K562 (cell line): ENCODE measurements around the gene COL6A1. TPM values are rescaled to one million over a fixed set of nuclear protein-coding genes. Genes with fewer than 3 reads are reported as not detected.

Source experiments
- ATAC-seq: fragments of 200-7000 bp; cut with Tn5 transposase; 3 replicates; pipeline ENCODE4 v1.9.1; 2020; ENCODE audit warnings: moderate library complexity
- BruUV-seq: library from RNA; stranded (reverse); fragments of 400-500 nt; replicated peaks from 2 replicates; lab custom pipeline; 2021; lab: Mats Ljungman, UMichigan
- CTCF ChIA-PET: fragments of 300-600 bp; formaldehyde crosslinking; extraction: SDS; loops from one replicate; lab custom pipeline; 2021; ENCODE audit warnings: low intra/inter-chr PET ratio; lab: Yijun Ruan, JAX
- POLR2A ChIA-PET: fragments of 300-600, 350-650 bp; sonication (Branson Sonifier 250); formaldehyde crosslinking; extraction: SDS; loops from one replicate; lab custom pipeline; 2021; ENCODE audit warnings: antibody characterized with exemption, inconsistent platforms; lab: Yijun Ruan, JAX
- DNase-seq, 4 experiments: peaks; one replicate each; pipeline versions ENCODE4 v3.0.0 to v3.0.0-alpha.2; 2011 to 2018; ENCODE audit warnings: low spot score in 3 of 4, mixed read lengths in 3 of 4; ENCODE audit errors: extremely low read depth in 1 of 4
- FAIRE-seq: peaks from 2 replicates; lab custom pipeline; 2011; peaks lifted over from hg19 to GRCh38; lab: Jason Lieb, UNC
- H2AFZ ChIP-seq: 2 replicates; pipeline ENCODE4 v1.6.0; 2011; ENCODE audit warnings: low read depth, low read length, control low read depth, inconsistent platforms
- H3K27ac ChIP-seq: fragments of 200-600 bp; 3 replicates; pipeline ENCODE4 v1.8.0; 2011; ENCODE audit warnings: low read depth, mild to moderate bottlenecking, control low read depth, inconsistent platforms, low read length, moderate library complexity, mixed read lengths; ENCODE audit errors: extremely low read depth
- H3K27me3 ChIP-seq, 2 experiments: fragments of 300-600 bp in 1 of 2; 2 replicates in 1 of 2; 3 replicates in 1 of 2; pipeline versions ENCODE4 v1.6.0 to v1.8.0; 2011; ENCODE audit warnings: inconsistent platforms in 2 of 2, low read length in 2 of 2, mild to moderate bottlenecking in 1 of 2, mixed read lengths in 1 of 2, moderate library complexity in 1 of 2; ENCODE audit not compliant: control insufficient read depth in 2 of 2, insufficient read depth in 2 of 2
- H3K36me3 ChIP-seq: fragments of 300-600 bp; 3 replicates; pipeline ENCODE4 v1.8.0; 2011; ENCODE audit warnings: mild to moderate bottlenecking, low read length, inconsistent platforms; ENCODE audit not compliant: control insufficient read depth, insufficient read depth
- H3K4me1 ChIP-seq, 2 experiments: fragments of 200-600 bp in 1 of 2; replicated peaks in 1 of 2; 2 replicates in 1 of 2; 3 replicates in 1 of 2; pipeline versions ENCODE4 v1.5.1 to v1.8.0; 2011; ENCODE audit warnings: inconsistent platforms in 2 of 2, low read length in 2 of 2, mild to moderate bottlenecking in 1 of 2, mixed read lengths in 1 of 2, moderate library complexity in 1 of 2; ENCODE audit not compliant: control insufficient read depth in 2 of 2, insufficient read depth in 2 of 2
- H3K4me2 ChIP-seq: 2 replicates; pipeline ENCODE4 v1.6.1; 2011; ENCODE audit warnings: low read length, control low read depth, inconsistent platforms, mixed read lengths; ENCODE audit not compliant: insufficient read depth
- H3K4me3 ChIP-seq: fragments of 200-600 bp; sonication (generic), shearing (Covaris generic); 2 replicates; pipeline ENCODE4 v1.5.1; 2016; ENCODE audit warnings: control low read depth, inconsistent platforms
- H3K79me2 ChIP-seq: fragments of 200-600 bp; 3 replicates; pipeline ENCODE4 v1.8.0; 2011; ENCODE audit warnings: low read length, inconsistent platforms; ENCODE audit not compliant: control insufficient read depth, insufficient read depth
- H3K9ac ChIP-seq, 2 experiments: 2 replicates each; pipeline versions ENCODE4 v1.6.0 to v1.6.1; 2011; ENCODE audit warnings: low read depth in 2 of 2, low read length in 2 of 2, control low read depth in 1 of 2, inconsistent platforms in 1 of 2, mild to moderate bottlenecking in 1 of 2, mixed read lengths in 1 of 2; ENCODE audit not compliant: insufficient read depth in 1 of 2
- H3K9me1 ChIP-seq: one replicate; pipeline ENCODE4 v1.6.0; 2011; ENCODE audit warnings: inconsistent platforms, mild to moderate bottlenecking, low read length, moderate library complexity; ENCODE audit not compliant: control insufficient read depth, insufficient read depth
- H3K9me3 ChIP-seq: replicated peaks from 2 replicates; pipeline ENCODE4 v1.5.1; 2011; ENCODE audit warnings: low read depth, low read length, inconsistent platforms; ENCODE audit not compliant: control insufficient read depth, insufficient read depth
- H4K20me1 ChIP-seq: replicated peaks from 2 replicates; pipeline ENCODE4 v1.6.1; 2011; ENCODE audit warnings: low read length, inconsistent platforms, mixed read lengths; ENCODE audit not compliant: control insufficient read depth, insufficient read depth
- ATF4 ChIP-seq: fragments of 450-650 bp; formaldehyde crosslinking; IDR thresholded peaks from 2 replicates; pipeline ENCODE4 v1.4.0; 2022; ENCODE audit warnings: mild to moderate bottlenecking, moderate library complexity
- DEAF1 ChIP-seq: fragments of 450-650 bp; formaldehyde crosslinking; IDR thresholded peaks from 2 replicates; pipeline ENCODE4 v1.4.0; 2020; ENCODE audit warnings: mild to moderate bottlenecking, moderate library complexity
- DMBX1 ChIP-seq: fragments of 250-450 bp; sonication (Bioruptor Pico); IDR thresholded peaks from 2 replicates; pipeline ENCODE4 v1.8.0; 2022; ENCODE audit warnings: inconsistent platforms, mild to moderate bottlenecking, moderate library complexity, borderline replicate concordance
- TOE1 ChIP-seq, 2 experiments: fragments of 450-650 bp in 1 of 2; sonication (generic) in 1 of 2; formaldehyde crosslinking in 1 of 2; IDR thresholded peaks; 2 replicates each; pipeline versions ENCODE4 v1.7.1 to v1.8.0; 2016 to 2022; ENCODE audit warnings: borderline replicate concordance in 2 of 2, mild to moderate bottlenecking in 2 of 2, antibody characterized with exemption in 1 of 2, inconsistent platforms in 1 of 2, low read depth in 1 of 2, missing genetic modification reagents in 1 of 2, moderate library complexity in 1 of 2
- ZBTB33 ChIP-seq: sonication (generic); formaldehyde crosslinking; IDR thresholded peaks from 2 replicates; pipeline ENCODE4 v1.8.1; 2023; ENCODE audit warnings: mild to moderate bottlenecking, missing genetic modification reagents
- WGBS: fragments of 100-300 bp; shearing (Covaris generic); methylation state at CpG from one replicate; pipeline ENCODE4 v1.1.6; 2016; ENCODE audit warnings: low coverage, mixed read lengths; ENCODE audit not compliant: insufficient coverage; ENCODE audit errors: missing lambda C conversion rate; 5-methylcytosine and 5-hydroxymethylcytosine counted together
- in situ Hi-C: fragments of 300-500 bp; cut with MboI; formaldehyde crosslinking; loops from 4 replicates; pipeline ENCODE4 v1.15.0; 2018; ENCODE audit warnings: inconsistent platforms, mixed read lengths
- intact Hi-C: fragments of 100-400 bp; cut with micrococcal nuclease; formaldehyde crosslinking; loops from 2 replicates; pipeline ENCODE4 v1.14.2; 2022
- polyA plus RNA-seq, 8 experiments: library from polyadenylated mRNA; depleted of rRNA in 4 of 8; stranded (reverse) in 5 of 8; unstranded in 3 of 8; fragments of >200 nt; fragmentation: Nextera tagmentation in 2 of 8; fragmentation: Illumina TruSeq in 1 of 8; extraction: Ambion mirVana in 2 of 8; extraction: Trizol in 1 of 8; gene quantifications; 2 replicates each; pipeline versions ENCODE4 v1.2.1 to v1.2.3, GENCODE V29; 2011 to 2014; ENCODE audit warnings: inconsistent platforms in 1 of 8, missing spikeins in 1 of 8
- total RNA-seq, 7 experiments: library from RNA; depleted of rRNA in 6 of 7; stranded (reverse); fragments of >200 nt in 6 of 7; fragmentation: Illumina TruSeq in 2 of 7; extraction: Trizol in 2 of 7; gene quantifications; 2 replicates each; pipeline versions ENCODE4 v1.2.1 to v1.2.3, GENCODE V29; 2011 to 2021; ENCODE audit warnings: low replicate concordance in 1 of 7
- TF ChIP-seq, protein P1 (sequence below): fragments of 450-650 bp; conservative IDR thresholded peaks from 2 replicates; pipeline ENCODE4 v1.6.1; 2016; ENCODE audit warnings: missing genetic modification characterization, low read depth, mild to moderate bottlenecking, control low read depth, missing compliant biosample characterization

COL6A1 gene
- total and polyA plus RNA-seq, 9 of the 15 experiments (the other 6 are each of a cell fraction or from before 2014, with no cell fraction given): 0.07 to 1.3 (median 0.14) TPM; not detected in 3

DNA sequence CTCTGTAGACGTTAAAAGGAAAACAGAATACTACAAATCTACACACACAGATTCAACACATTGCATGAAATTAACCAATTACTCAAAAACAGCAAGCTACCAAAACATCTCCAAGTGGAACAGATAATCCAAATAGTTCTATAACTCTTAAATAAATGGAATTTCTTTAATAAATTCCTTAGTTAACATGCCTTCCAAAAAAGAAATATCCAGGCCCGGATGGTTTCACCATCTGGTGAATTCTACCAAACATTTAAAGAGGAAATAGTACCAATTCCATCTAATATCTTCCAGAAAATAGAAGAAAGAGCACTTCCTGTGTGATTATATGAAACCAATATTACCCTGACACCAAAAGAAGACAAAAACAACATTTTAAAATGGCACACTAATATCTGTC lies 63.6 kb downstream of the COL6A1 start:
- Histone ChIP-seq H3K36me3 (no peaks in the 10 kb centered on the region), H3K9me3 (no peaks in the 10 kb centered on the region), H3K27ac (no peak overlapping the region), H3K9me1 (no peaks in the 10 kb centered on the region), H3K4me2 (no peak overlapping the region), H3K4me1 (peaks cover 0 to 13% of the 10 kb centered on the region in 2 experiments; a peak in 2 of 5 replicates), H3K9ac (no peak overlapping the region), H4K20me1 (no peaks in the 10 kb centered on the region), H3K79me2 (no peaks in the 10 kb centered on the region), H2AFZ (no peak overlapping the region), H3K27me3 (peaks cover 2 to 12% of the 10 kb centered on the region in 2 experiments; a peak in 3 of 5 replicates), H3K4me3 (no peak overlapping the region)
- intact Hi-C loops (loop anchor here (10.0 kb wide), 1 partner anchor 70 kb away; no protein-coding TSS in a partner anchor), in situ Hi-C loops (no loop called here)
- ATAC-seq (no peak), FAIRE-seq (no peak), DNase-seq (no peak)
- ChIA-PET POLR2A (no interaction called here), CTCF (no interaction called here)
- TF ChIP-seq ZBTB33 (CRISPR knock-in tag) (no peak), ATF4 (CRISPR knock-in tag) (no peak), DMBX1 (CRISPR knock-in tag) (no peak), DEAF1 (CRISPR knock-in tag) (no peak), TOE1 (IDR thresholded peaks at IDR 0.05; ENCODE audit: borderline replicate concordance) (no peak), TOE1 (CRISPR knock-in tag; IDR thresholded peaks at IDR 0.05; ENCODE audit: borderline replicate concordance, low read depth) (no peak)
- TF ChIP-seq, protein P1, sequence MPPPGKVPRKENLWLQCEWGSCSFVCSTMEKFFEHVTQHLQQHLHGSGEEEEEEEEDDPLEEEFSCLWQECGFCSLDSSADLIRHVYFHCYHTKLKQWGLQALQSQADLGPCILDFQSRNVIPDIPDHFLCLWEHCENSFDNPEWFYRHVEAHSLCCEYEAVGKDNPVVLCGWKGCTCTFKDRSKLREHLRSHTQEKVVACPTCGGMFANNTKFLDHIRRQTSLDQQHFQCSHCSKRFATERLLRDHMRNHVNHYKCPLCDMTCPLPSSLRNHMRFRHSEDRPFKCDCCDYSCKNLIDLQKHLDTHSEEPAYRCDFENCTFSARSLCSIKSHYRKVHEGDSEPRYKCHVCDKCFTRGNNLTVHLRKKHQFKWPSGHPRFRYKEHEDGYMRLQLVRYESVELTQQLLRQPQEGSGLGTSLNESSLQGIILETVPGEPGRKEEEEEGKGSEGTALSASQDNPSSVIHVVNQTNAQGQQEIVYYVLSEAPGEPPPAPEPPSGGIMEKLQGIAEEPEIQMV (tag): no peak
- 4% methylated on average over 2 of the region's 2 CpGs for WGBS
- BruUV-seq: no TSS peak
